A549 (cell line): ENCODE measurements around the gene CNTN5.

Source experiments
- ESRRA ChIP-seq: fragments of 150-350 bp; IDR thresholded peaks from 2 replicates; pipeline ENCODE4 v1.6.1; 2014; ENCODE audit warnings: mild to moderate bottlenecking, low read length, borderline replicate concordance
- KDM5A ChIP-seq: fragments of 200-600 bp; sonication (generic); IDR thresholded peaks from 2 replicates; pipeline ENCODE4 v1.6.1; 2016; ENCODE audit warnings: antibody characterized with exemption, mild to moderate bottlenecking
- POLR2A ChIP-seq: IDR thresholded peaks from 2 replicates; pipeline ENCODE4 v1.6.1; 2012; ENCODE audit warnings: mild to moderate bottlenecking, low read length
- RAD21 ChIP-seq, 2 experiments: fragments of >200 bp in 1 of 2; sonication (Bioruptor Twin) in 1 of 2; formaldehyde crosslinking in 1 of 2; IDR thresholded peaks in 1 of 2; conservative IDR thresholded peaks in 1 of 2; 2 replicates in 1 of 2; 3 replicates in 1 of 2; pipeline ENCODE4 v1.6.1; 2012 to 2018; ENCODE audit warnings: inconsistent platforms in 1 of 2
- SMC3 ChIP-seq: fragments of >200 bp; sonication (Bioruptor Twin); formaldehyde crosslinking; IDR thresholded peaks from 3 replicates; pipeline ENCODE4 v1.6.1; 2018; ENCODE audit warnings: inconsistent platforms
- SREBF2 ChIP-seq: fragments of 450-650 bp; IDR thresholded peaks from 2 replicates; pipeline ENCODE4 v1.6.1; 2014; ENCODE audit warnings: mild to moderate bottlenecking, moderate library complexity
- ZFP36 ChIP-seq: fragments of 450-650 bp; IDR thresholded peaks from 2 replicates; pipeline ENCODE4 v1.6.1; 2014; ENCODE audit warnings: borderline replicate concordance; ENCODE audit not compliant: partially characterized antibody
- TF ChIP-seq, protein P1 (sequence below): fragments of 250-450 bp; sonication (Bioruptor Pico); IDR thresholded peaks from 2 replicates; pipeline ENCODE4 v1.5.0; 2021; ENCODE audit warnings: mild to moderate bottlenecking, moderate library complexity, borderline replicate concordance
- TF ChIP-seq, protein P2 (sequence below): fragments of >200 bp; sonication (Bioruptor Twin); formaldehyde crosslinking; IDR thresholded peaks from 3 replicates; pipeline ENCODE4 v1.5.1; 2016
- TF ChIP-seq, protein P3 (sequence below): fragments of 450-650 bp; IDR thresholded peaks from 2 replicates; pipeline ENCODE4 v1.6.1; 2014; ENCODE audit warnings: antibody characterized with exemption
- TF ChIP-seq, protein P4 (sequence below): IDR thresholded peaks from 2 replicates; pipeline ENCODE4 v1.6.1; 2012; ENCODE audit warnings: low read depth, borderline replicate concordance

DNA sequence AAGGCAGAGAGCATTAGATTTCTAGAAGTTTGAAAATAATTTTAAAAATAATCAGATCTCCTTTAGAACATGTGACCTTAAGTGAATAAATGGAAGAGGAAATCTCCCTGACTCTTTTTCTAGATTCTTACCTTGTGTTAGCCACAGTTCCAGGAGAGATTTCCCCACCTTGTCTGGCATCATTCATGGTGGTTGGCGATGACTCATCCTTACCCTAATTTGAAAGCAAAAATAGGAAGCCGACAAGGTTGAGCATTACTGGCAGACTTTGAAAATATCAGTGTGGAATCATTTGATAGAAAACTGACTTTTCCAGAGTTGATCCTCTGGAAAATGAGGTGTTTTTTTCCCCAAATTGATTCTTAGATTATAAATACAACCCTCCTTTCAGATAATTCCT is 48.1 kb downstream of the CNTN5 start:
- TF ChIP-seq, protein P1, sequence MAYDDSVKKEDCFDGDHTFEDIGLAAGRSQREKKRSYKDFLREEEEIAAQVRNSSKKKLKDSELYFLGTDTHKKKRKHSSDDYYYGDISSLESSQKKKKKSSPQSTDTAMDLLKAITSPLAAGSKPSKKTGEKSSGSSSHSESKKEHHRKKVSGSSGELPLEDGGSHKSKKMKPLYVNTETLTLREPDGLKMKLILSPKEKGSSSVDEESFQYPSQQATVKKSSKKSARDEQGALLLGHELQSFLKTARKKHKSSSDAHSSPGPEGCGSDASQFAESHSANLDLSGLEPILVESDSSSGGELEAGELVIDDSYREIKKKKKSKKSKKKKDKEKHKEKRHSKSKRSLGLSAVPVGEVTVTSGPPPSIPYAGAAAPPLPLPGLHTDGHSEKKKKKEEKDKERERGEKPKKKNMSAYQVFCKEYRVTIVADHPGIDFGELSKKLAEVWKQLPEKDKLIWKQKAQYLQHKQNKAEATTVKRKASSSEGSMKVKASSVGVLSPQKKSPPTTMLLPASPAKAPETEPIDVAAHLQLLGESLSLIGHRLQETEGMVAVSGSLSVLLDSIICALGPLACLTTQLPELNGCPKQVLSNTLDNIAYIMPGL: no peak
- no peak for TF ChIP-seq ESRRA
- no peak for TF ChIP-seq SREBF2
- TF ChIP-seq, protein P2, sequence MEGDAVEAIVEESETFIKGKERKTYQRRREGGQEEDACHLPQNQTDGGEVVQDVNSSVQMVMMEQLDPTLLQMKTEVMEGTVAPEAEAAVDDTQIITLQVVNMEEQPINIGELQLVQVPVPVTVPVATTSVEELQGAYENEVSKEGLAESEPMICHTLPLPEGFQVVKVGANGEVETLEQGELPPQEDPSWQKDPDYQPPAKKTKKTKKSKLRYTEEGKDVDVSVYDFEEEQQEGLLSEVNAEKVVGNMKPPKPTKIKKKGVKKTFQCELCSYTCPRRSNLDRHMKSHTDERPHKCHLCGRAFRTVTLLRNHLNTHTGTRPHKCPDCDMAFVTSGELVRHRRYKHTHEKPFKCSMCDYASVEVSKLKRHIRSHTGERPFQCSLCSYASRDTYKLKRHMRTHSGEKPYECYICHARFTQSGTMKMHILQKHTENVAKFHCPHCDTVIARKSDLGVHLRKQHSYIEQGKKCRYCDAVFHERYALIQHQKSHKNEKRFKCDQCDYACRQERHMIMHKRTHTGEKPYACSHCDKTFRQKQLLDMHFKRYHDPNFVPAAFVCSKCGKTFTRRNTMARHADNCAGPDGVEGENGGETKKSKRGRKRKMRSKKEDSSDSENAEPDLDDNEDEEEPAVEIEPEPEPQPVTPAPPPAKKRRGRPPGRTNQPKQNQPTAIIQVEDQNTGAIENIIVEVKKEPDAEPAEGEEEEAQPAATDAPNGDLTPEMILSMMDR: no peak
- TF ChIP-seq, protein P3, sequence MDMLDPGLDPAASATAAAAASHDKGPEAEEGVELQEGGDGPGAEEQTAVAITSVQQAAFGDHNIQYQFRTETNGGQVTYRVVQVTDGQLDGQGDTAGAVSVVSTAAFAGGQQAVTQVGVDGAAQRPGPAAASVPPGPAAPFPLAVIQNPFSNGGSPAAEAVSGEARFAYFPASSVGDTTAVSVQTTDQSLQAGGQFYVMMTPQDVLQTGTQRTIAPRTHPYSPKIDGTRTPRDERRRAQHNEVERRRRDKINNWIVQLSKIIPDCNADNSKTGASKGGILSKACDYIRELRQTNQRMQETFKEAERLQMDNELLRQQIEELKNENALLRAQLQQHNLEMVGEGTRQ: no peak
- no peak for TF ChIP-seq POLR2A
- TF ChIP-seq, protein P4, sequence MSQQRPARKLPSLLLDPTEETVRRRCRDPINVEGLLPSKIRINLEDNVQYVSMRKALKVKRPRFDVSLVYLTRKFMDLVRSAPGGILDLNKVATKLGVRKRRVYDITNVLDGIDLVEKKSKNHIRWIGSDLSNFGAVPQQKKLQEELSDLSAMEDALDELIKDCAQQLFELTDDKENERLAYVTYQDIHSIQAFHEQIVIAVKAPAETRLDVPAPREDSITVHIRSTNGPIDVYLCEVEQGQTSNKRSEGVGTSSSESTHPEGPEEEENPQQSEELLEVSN: no peak
- TF ChIP-seq KDM5A: no peak
- TF ChIP-seq ZFP36: no peak
- TF ChIP-seq SMC3: no peak
- TF ChIP-seq RAD21 (conservative IDR thresholded peaks at IDR 0.05 in 1 of 2, IDR thresholded peaks at IDR 0.05 in 1 of 2): no peak
